PC-3 (cell line): ENCODE measurements around the gene WDR11. TPM values are rescaled to one million over a fixed set of nuclear protein-coding genes. Genes with fewer than 3 reads are reported as not detected.

Experiments used
- ATAC-seq: fragments of 200-7000 bp; cut with Tn5 transposase; 2 replicates; pipeline ENCODE4 v1.9.1; 2020; ENCODE audit warnings: mild to moderate bottlenecking, moderate library complexity
- BruUV-seq: library from RNA; stranded (reverse); fragments of 400-500 nt; replicated peaks from 2 replicates; lab custom pipeline; 2021; lab: Mats Ljungman, UMichigan
- CTCF ChIA-PET: fragments of 300-600 bp; sonication (Branson Sonifier 250); formaldehyde crosslinking; loops from one replicate; lab custom pipeline; 2022; ENCODE audit warnings: antibody characterized with exemption; lab: Charles Lee
- POLR2A ChIA-PET: fragments of 300-600 bp; sonication (Branson Sonifier 250); formaldehyde crosslinking; loops from one replicate; lab custom pipeline; 2022; ENCODE audit warnings: antibody characterized with exemption; ENCODE audit not compliant: unreplicated experiment; lab: Charles Lee
- DNase-seq: peaks from one replicate; pipeline ENCODE4 v3.0.0-alpha.2; 2015
- H2AFZ ChIP-seq: fragments of 300-600 bp; sonication (generic); 2 replicates; pipeline ENCODE4 v1.6.0; 2016; ENCODE audit warnings: antibody characterized with exemption, low read length
- H3F3A ChIP-seq: fragments of 300-600 bp; sonication (generic); one replicate; pipeline ENCODE4 v1.6.0; 2017; ENCODE audit warnings: antibody characterized with exemption, low read length, control low read depth, mild to moderate bottlenecking; ENCODE audit not compliant: unreplicated experiment
- H3K27ac ChIP-seq: fragments of 300-600 bp; sonication (generic); 2 replicates; pipeline ENCODE4 v1.5.1; 2016; ENCODE audit warnings: mild to moderate bottlenecking, low read length
- H3K27me3 ChIP-seq: fragments of 300-600 bp; sonication (generic); 2 replicates; pipeline ENCODE4 v1.6.1; 2016; ENCODE audit warnings: low read length, mixed read lengths
- H3K36me3 ChIP-seq: fragments of 300-600 bp; sonication (generic); 2 replicates; pipeline ENCODE4 v1.6.1; 2016; ENCODE audit warnings: low read depth, mixed run types, low read length, mixed read lengths
- H3K4me1 ChIP-seq: fragments of 300-600 bp; sonication (generic); 2 replicates; pipeline ENCODE4 v1.5.1; 2016; ENCODE audit warnings: low read length; ENCODE audit not compliant: insufficient read depth
- H3K4me2 ChIP-seq: fragments of 300-600 bp; sonication (generic); 2 replicates; pipeline ENCODE4 v1.6.0; 2016; ENCODE audit warnings: low read length
- H3K4me3 ChIP-seq: fragments of 300-600 bp; sonication (generic); 2 replicates; pipeline ENCODE4 v1.5.1; 2016; ENCODE audit warnings: mild to moderate bottlenecking, low read length, mixed read lengths
- H3K79me2 ChIP-seq: fragments of 300-600 bp; sonication (generic); 2 replicates; pipeline ENCODE4 v1.6.1; 2017; ENCODE audit warnings: low read length, mixed read lengths
- H3K9ac ChIP-seq: fragments of 300-600 bp; sonication (generic); 2 replicates; pipeline ENCODE4 v1.6.0; 2016; ENCODE audit warnings: mild to moderate bottlenecking, low read length
- H3K9me2 ChIP-seq: fragments of 300-600 bp; sonication (generic); replicated peaks from 2 replicates; pipeline ENCODE4 v1.6.1; 2016; ENCODE audit warnings: mixed run types, low read length, mixed read lengths
- H3K9me3 ChIP-seq: fragments of 300-600 bp; sonication (generic); 2 replicates; pipeline ENCODE4 v1.6.1; 2016; ENCODE audit warnings: low read length, mixed read lengths
- H4K20me1 ChIP-seq: fragments of 300-600 bp; sonication (generic); 2 replicates; pipeline ENCODE4 v1.6.1; 2016; ENCODE audit warnings: low read length, mixed read lengths
- EZH2 ChIP-seq: fragments of 300-600 bp; sonication (generic); IDR thresholded peaks from one replicate; pipeline ENCODE4 v1.6.1; 2017; ENCODE audit warnings: antibody characterized with exemption, mild to moderate bottlenecking, low read length; ENCODE audit not compliant: unreplicated experiment
- EZH2phosphoT487 ChIP-seq: fragments of 300-600 bp; sonication (generic); IDR thresholded peaks from 2 replicates; pipeline ENCODE4 v1.6.1; 2018; ENCODE audit warnings: mild to moderate bottlenecking, antibody characterized with exemption, low read length, borderline replicate concordance
- intact Hi-C: fragments of 100-400 bp; cut with micrococcal nuclease; formaldehyde crosslinking; loops from 2 replicates; pipeline ENCODE4 v1.9.0; 2023
- total RNA-seq: library from RNA; depleted of rRNA; stranded (reverse); fragments of >200 nt; gene quantifications from 2 replicates; pipeline ENCODE4 v1.2.3, GENCODE V29; 2014
- TF ChIP-seq, protein P1 (sequence below): fragments of 300-600 bp; sonication (generic); conservative IDR thresholded peaks from 2 replicates; pipeline ENCODE4 v1.5.1; 2017; ENCODE audit warnings: antibody characterized with exemption, low read depth, mild to moderate bottlenecking, low read length

The WDR11 gene
- total RNA-seq, 1 experiment from 2014 or later, result 37.5 TPM

GRCh38 chr10:120832106-120832505 is 19.1 kb upstream of the WDR11 start:
- TF ChIP-seq EZH2 (no peak), EZH2phosphoT487 (no peak)
- TF ChIP-seq, protein P1, sequence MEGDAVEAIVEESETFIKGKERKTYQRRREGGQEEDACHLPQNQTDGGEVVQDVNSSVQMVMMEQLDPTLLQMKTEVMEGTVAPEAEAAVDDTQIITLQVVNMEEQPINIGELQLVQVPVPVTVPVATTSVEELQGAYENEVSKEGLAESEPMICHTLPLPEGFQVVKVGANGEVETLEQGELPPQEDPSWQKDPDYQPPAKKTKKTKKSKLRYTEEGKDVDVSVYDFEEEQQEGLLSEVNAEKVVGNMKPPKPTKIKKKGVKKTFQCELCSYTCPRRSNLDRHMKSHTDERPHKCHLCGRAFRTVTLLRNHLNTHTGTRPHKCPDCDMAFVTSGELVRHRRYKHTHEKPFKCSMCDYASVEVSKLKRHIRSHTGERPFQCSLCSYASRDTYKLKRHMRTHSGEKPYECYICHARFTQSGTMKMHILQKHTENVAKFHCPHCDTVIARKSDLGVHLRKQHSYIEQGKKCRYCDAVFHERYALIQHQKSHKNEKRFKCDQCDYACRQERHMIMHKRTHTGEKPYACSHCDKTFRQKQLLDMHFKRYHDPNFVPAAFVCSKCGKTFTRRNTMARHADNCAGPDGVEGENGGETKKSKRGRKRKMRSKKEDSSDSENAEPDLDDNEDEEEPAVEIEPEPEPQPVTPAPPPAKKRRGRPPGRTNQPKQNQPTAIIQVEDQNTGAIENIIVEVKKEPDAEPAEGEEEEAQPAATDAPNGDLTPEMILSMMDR, result no peak
- BruUV-seq, result no TSS peak
- Histone ChIP-seq H4K20me1 (no peaks in the 10 kb centered on the region), H3K79me2 (no peaks in the 10 kb centered on the region), H3F3A (no peaks in the 10 kb centered on the region), H3K4me2 (no peak overlapping the region), H3K27ac (no peak overlapping the region), H3K9ac (no peak overlapping the region), H3K36me3 (no peaks in the 10 kb centered on the region), H2AFZ (no peak overlapping the region), H3K27me3 (no peaks in the 10 kb centered on the region), H3K4me1 (peaks cover 18% of the 10 kb centered on the region), H3K9me2 (no peaks in the 10 kb centered on the region), H3K9me3 (no peaks in the 10 kb centered on the region), H3K4me3 (no peak overlapping the region)
- intact Hi-C loops, result no loop called here
- no peak for ATAC-seq
- CTCF ChIA-PET, result no interaction called here
- DNase-seq, result no peak
- POLR2A ChIA-PET, result no interaction called here

GRCh38 chr10:120833222-120833928 is 17.8 kb upstream of the WDR11 start:
- Histone ChIP-seq H3K27ac (peak overlapping the region; percentile 86), H3K9me3 (no peaks in the 10 kb centered on the region), H3K9ac (peak overlapping the region; percentile 35), H3K36me3 (no peaks in the 10 kb centered on the region), H3K27me3 (no peaks in the 10 kb centered on the region), H3K79me2 (no peaks in the 10 kb centered on the region), H2AFZ (no peak overlapping the region; the same call in 1 of the 2 replicates), H3K4me1 (peaks cover 20% of the 10 kb centered on the region), H3K4me3 (no peak overlapping the region), H3K4me2 (peak overlapping the region; percentile 54), H3K9me2 (no peaks in the 10 kb centered on the region), H3F3A (no peaks in the 10 kb centered on the region), H4K20me1 (no peaks in the 10 kb centered on the region)
- intact Hi-C loops, result no loop called here
- DNase-seq (peak; percentile 56), ATAC-seq (peak; percentile 85)
- ChIA-PET POLR2A (no interaction called here), CTCF (no interaction called here)
- no TSS peak for BruUV-seq
- TF ChIP-seq, protein P1, result no peak

GRCh38 chr10:120835603-120836002 is 15.6 kb upstream of the WDR11 start:
- POLR2A ChIA-PET, result no interaction called here
- no peak overlapping the region for H3K4me2 ChIP-seq
- H3K27me3 ChIP-seq, result no peaks in the 10 kb centered on the region
- intact Hi-C loops, result no loop called here
- H3K9ac ChIP-seq, result no peak overlapping the region
- no peak overlapping the region for H3K27ac ChIP-seq
- H4K20me1 ChIP-seq, result no peaks in the 10 kb centered on the region
- H3K79me2 ChIP-seq, result no peaks in the 10 kb centered on the region
- H3F3A ChIP-seq, result no peaks in the 10 kb centered on the region
- BruUV-seq, result no TSS peak
- CTCF ChIA-PET, result no interaction called here
- no peak for DNase-seq
- H3K4me1 ChIP-seq, result peaks cover 42% of the 10 kb centered on the region
- H2AFZ ChIP-seq, result no peak overlapping the region
- H3K4me3 ChIP-seq, result no peak overlapping the region
- no peaks in the 10 kb centered on the region for H3K9me2 ChIP-seq
- no peak for ATAC-seq
- H3K9me3 ChIP-seq, result no peaks in the 10 kb centered on the region
- TF ChIP-seq EZH2 (no peak), EZH2phosphoT487 (no peak)
- TF ChIP-seq, protein P1, result no peak
- no peaks in the 10 kb centered on the region for H3K36me3 ChIP-seq
